WTC11 (cell line): ENCODE measurements around the gene HNRNPH2. TPM values are rescaled to one million over a fixed set of nuclear protein-coding genes. Genes with fewer than 3 reads are reported as not detected.

ENCODE experiments used
- ATAC-seq: fragments of 200-7000 bp; cut with Tn5 transposase; 2 replicates; pipeline ENCODE4 v1.10.0; 2021; ENCODE audit warnings: mild to moderate bottlenecking, moderate library complexity
- CTCF ChIA-PET: fragments of 300-600 bp; sonication (Branson Sonifier 250); formaldehyde crosslinking; loops from one replicate; lab custom pipeline; 2021; ENCODE audit warnings: antibody characterized with exemption; lab: Charles Lee
- POLR2A ChIA-PET: fragments of 350-600 bp; sonication (Branson Sonifier 250); formaldehyde crosslinking; loops from one replicate; lab custom pipeline; 2021; ENCODE audit warnings: antibody characterized with exemption; lab: Charles Lee
- DNase-seq: peaks from one replicate; pipeline ENCODE4 v3.0.0; 2021; ENCODE audit warnings: low spot score
- H3K27ac Mint-ChIP-seq: 2 replicates; pipeline ENCODE4 v1.8.0; 2021; ENCODE audit warnings: mixed read lengths
- H3K27me3 Mint-ChIP-seq: 2 replicates; pipeline ENCODE4 v1.8.0; 2021; ENCODE audit warnings: low read depth, mild to moderate bottlenecking, moderate library complexity, mixed read lengths
- H3K36me3 Mint-ChIP-seq: 2 replicates; pipeline ENCODE4 v1.8.0; 2021; ENCODE audit warnings: mixed read lengths
- H3K4me1 Mint-ChIP-seq: 2 replicates; pipeline ENCODE4 v1.8.0; 2022; ENCODE audit warnings: mixed read lengths
- H3K4me3 Mint-ChIP-seq: 2 replicates; pipeline ENCODE4 v1.8.0; 2021; ENCODE audit warnings: mild to moderate bottlenecking, moderate library complexity, mixed read lengths
- H3K9me3 Mint-ChIP-seq: 2 replicates; pipeline ENCODE4 v1.8.0; 2021; ENCODE audit warnings: mixed read lengths
- AFF4 ChIP-seq: sonication (generic); formaldehyde crosslinking; IDR thresholded peaks from 2 replicates; pipeline ENCODE4 v1.8.1; 2023; ENCODE audit warnings: mild to moderate bottlenecking, missing genetic modification reagents, borderline replicate concordance
- CTCF ChIP-seq: fragments of 200-600 bp; IDR thresholded peaks from 2 replicates; pipeline ENCODE4 v1.8.0; 2022; ENCODE audit warnings: antibody characterized with exemption
- ETV6 ChIP-seq: sonication (generic); formaldehyde crosslinking; IDR thresholded peaks from 2 replicates; pipeline ENCODE4 v1.8.1; 2022; ENCODE audit warnings: mild to moderate bottlenecking, missing genetic modification reagents
- FOXP1 ChIP-seq: sonication (generic); formaldehyde crosslinking; IDR thresholded peaks from 2 replicates; pipeline ENCODE4 v1.8.0; 2022; ENCODE audit warnings: missing genetic modification reagents, mild to moderate bottlenecking, moderate library complexity, borderline replicate concordance
- GTF2I ChIP-seq: fragments of 250-450 bp; sonication (Bioruptor Pico); conservative IDR thresholded peaks from 2 replicates; pipeline ENCODE4 v1.4.0; 2021; ENCODE audit warnings: mild to moderate bottlenecking
- IRF1 ChIP-seq: sonication (generic); formaldehyde crosslinking; IDR thresholded peaks from 2 replicates; pipeline ENCODE4 v1.8.0; 2023; ENCODE audit warnings: missing genetic modification reagents
- IRF2 ChIP-seq: sonication (generic); formaldehyde crosslinking; IDR thresholded peaks from 2 replicates; pipeline ENCODE4 v1.8.0; 2022; ENCODE audit warnings: low read depth, missing genetic modification reagents, borderline replicate concordance
- MLX ChIP-seq: sonication (generic); formaldehyde crosslinking; IDR thresholded peaks from 2 replicates; pipeline ENCODE4 v1.8.1; 2023; ENCODE audit warnings: mild to moderate bottlenecking, missing genetic modification reagents, moderate library complexity
- MXD4 ChIP-seq: fragments of 250-450 bp; sonication (Bioruptor Pico); IDR thresholded peaks from 2 replicates; pipeline ENCODE4 v1.8.0; 2021; ENCODE audit warnings: mild to moderate bottlenecking, moderate library complexity, borderline replicate concordance
- OVOL2 ChIP-seq: fragments of 250-450 bp; sonication (Bioruptor Pico); IDR thresholded peaks from 2 replicates; pipeline ENCODE4 v1.9.0; 2021; ENCODE audit warnings: mild to moderate bottlenecking, borderline replicate concordance
- RELA ChIP-seq: sonication (generic); formaldehyde crosslinking; IDR thresholded peaks from 2 replicates; pipeline ENCODE4 v1.8.1; 2022; ENCODE audit warnings: missing genetic modification reagents, mild to moderate bottlenecking, borderline replicate concordance
- STAT6 ChIP-seq: sonication (generic); formaldehyde crosslinking; conservative IDR thresholded peaks from 2 replicates; pipeline ENCODE4 v1.8.1; 2023; ENCODE audit warnings: mild to moderate bottlenecking, low read depth, missing genetic modification reagents, moderate library complexity
- ZBTB43 ChIP-seq: sonication (generic); formaldehyde crosslinking; IDR thresholded peaks from 2 replicates; pipeline ENCODE4 v1.8.1; 2023; ENCODE audit warnings: mild to moderate bottlenecking, missing genetic modification reagents
- ZNF219 ChIP-seq: sonication (generic); formaldehyde crosslinking; IDR thresholded peaks from 2 replicates; pipeline ENCODE4 v1.8.0; 2023; ENCODE audit warnings: missing genetic modification reagents, mild to moderate bottlenecking, borderline replicate concordance
- ZNF232 ChIP-seq: sonication (generic); formaldehyde crosslinking; IDR thresholded peaks from 2 replicates; pipeline ENCODE4 v1.8.0; 2022; ENCODE audit warnings: mild to moderate bottlenecking, missing genetic modification reagents
- ZNF396 ChIP-seq: fragments of 250-450 bp; sonication (Bioruptor Pico); IDR thresholded peaks from 2 replicates; pipeline ENCODE4 v1.8.0; 2021; ENCODE audit warnings: mild to moderate bottlenecking, moderate library complexity, borderline replicate concordance
- total RNA-seq: library from RNA; stranded (reverse); gene quantifications from 3 replicates; pipeline ENCODE4 v1.2.3, GENCODE V29; 2021

Gene HNRNPH2
- total RNA-seq, 1 experiment from 2014 or later = 70.9 TPM

GRCh38 chrX:101368800-101369199 lies 39.2 kb upstream of the HNRNPH2 start:
- Mint-ChIP-seq H3K9me3 (no peaks in the 10 kb centered on the region), H3K4me3 (no peak overlapping the region), H3K4me1 (no peaks in the 10 kb centered on the region), H3K27me3 (no peaks in the 10 kb centered on the region), H3K36me3 (no peaks in the 10 kb centered on the region), H3K27ac (no peak overlapping the region)
- TF ChIP-seq ZNF219 (CRISPR knock-in tag) (no peak), OVOL2 (CRISPR knock-in tag) (no peak), RELA (CRISPR knock-in tag) (no peak), CTCF (no peak), MLX (no peak), AFF4 (CRISPR knock-in tag) (no peak), ZBTB43 (CRISPR knock-in tag) (no peak), IRF2 (CRISPR knock-in tag) (no peak), GTF2I (no peak), MXD4 (no peak), STAT6 (CRISPR knock-in tag) (no peak), FOXP1 (CRISPR knock-in tag) (no peak), ZNF396 (CRISPR knock-in tag) (no peak), ZNF232 (no peak), IRF1 (CRISPR knock-in tag) (no peak), ETV6 (no peak)
- POLR2A ChIA-PET = interaction anchor here (0.7 kb wide), 1 partner anchor 9 kb away, joined by 3 read pairs; no protein-coding TSS in a partner anchor
- CTCF ChIA-PET = interaction anchor here (1.4 kb wide), 1 partner anchor 22 kb away, joined by 3 read pairs; the partner anchor contains the start of gene RPL36A
- DNase-seq (no peak), ATAC-seq (no peak)
